Endothelial cell of umbilical vein (primary cell): ENCODE results near the gene NUTM1.

Experiments used
- POLR2A ChIP-seq: IDR thresholded peaks from 2 replicates; pipeline ENCODE4 v1.6.1; 2012; ENCODE audit warnings: low read depth, mild to moderate bottlenecking, control low read depth, low read length
- TF ChIP-seq, protein P1 (sequence below), 2 donors: IDR thresholded peaks; 1 replicate in 1 of 2; 2 replicates in 1 of 2; pipeline ENCODE4 v1.5.1; 2011; ENCODE audit warnings: low read length in 2 of 2, mild to moderate bottlenecking in 2 of 2, moderate library complexity in 2 of 2, control low read depth in 1 of 2, inconsistent platforms in 1 of 2, low read depth in 1 of 2; ENCODE audit not compliant: insufficient read depth in 1 of 2; ENCODE audit errors: extremely low read depth in 1 of 2

DNA sequence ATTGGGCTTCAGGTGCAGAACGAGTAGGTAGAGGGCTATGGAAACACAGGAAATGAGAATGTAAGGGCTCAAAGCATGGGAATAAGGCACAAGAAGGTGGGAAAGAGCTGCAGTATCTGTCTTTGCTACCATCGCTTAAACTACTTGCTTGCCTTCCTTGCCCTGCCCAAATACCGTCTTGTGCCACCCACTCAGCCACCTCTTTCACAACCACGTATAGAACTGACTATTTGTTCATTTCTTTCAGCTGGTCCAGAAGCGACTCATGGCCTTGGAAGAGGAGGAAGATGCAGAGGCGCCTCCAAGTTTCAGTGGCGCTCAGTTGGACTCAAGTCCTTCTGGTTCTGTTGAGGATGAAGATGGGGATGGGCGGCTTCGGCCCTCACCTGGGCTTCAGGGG is 12.1 kb downstream of the NUTM1 start:
- TF ChIP-seq POLR2A: no peak
- TF ChIP-seq, protein P1, sequence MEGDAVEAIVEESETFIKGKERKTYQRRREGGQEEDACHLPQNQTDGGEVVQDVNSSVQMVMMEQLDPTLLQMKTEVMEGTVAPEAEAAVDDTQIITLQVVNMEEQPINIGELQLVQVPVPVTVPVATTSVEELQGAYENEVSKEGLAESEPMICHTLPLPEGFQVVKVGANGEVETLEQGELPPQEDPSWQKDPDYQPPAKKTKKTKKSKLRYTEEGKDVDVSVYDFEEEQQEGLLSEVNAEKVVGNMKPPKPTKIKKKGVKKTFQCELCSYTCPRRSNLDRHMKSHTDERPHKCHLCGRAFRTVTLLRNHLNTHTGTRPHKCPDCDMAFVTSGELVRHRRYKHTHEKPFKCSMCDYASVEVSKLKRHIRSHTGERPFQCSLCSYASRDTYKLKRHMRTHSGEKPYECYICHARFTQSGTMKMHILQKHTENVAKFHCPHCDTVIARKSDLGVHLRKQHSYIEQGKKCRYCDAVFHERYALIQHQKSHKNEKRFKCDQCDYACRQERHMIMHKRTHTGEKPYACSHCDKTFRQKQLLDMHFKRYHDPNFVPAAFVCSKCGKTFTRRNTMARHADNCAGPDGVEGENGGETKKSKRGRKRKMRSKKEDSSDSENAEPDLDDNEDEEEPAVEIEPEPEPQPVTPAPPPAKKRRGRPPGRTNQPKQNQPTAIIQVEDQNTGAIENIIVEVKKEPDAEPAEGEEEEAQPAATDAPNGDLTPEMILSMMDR (IDR thresholded peaks at IDR 0.05; ENCODE audit: extremely low read depth in 1 of 2, insufficient read depth in 1 of 2, low read depth in 1 of 2, low read length in 2 of 2): no peak
